GM18502 (cell line): ENCODE data around the gene APRT.

ENCODE experiments used
- ATAC-seq: cut with Tn5 transposase; IDR thresholded peaks from one replicate; pipeline ENCODE4 v1.9.1; 2021; ENCODE audit warnings: mild to moderate bottlenecking; ENCODE audit not compliant: unreplicated experiment, poor library complexity

APRT gene

GRCh38 chr16:88811769-88812512, at the start of gene APRT:
TSS of gene APRT (minus strand) at chr16:88811928. CDS start at chr16:88811899, 29 bp downstream.
- ATAC-seq = peak; percentile 70

- no peak for ATAC-seq
Observed at GRCh38 chr16:88861359-88861758, 49.6 kb upstream of the APRT start.

- no peak for ATAC-seq
Observed at GRCh38 chr16:88859381-88860091, 47.8 kb upstream of the APRT start.

GRCh38 chr16:88857728-88858339, 46.1 kb upstream of the APRT start:
- ATAC-seq = peak; percentile 41

- ATAC-seq = peak; percentile 79
Observed at GRCh38 chr16:88856828-88857727, 45.4 kb upstream of the APRT start, which contains the start of the genes GALNS and TRAPPC2L. TSS of gene GALNS (minus strand) at chr16:88856947. CDS start at chr16:88856877, 70 bp downstream. TSS of gene TRAPPC2L (plus strand) at chr16:88857127. CDS start at chr16:88857151, 24 bp downstream.

GRCh38 chr16:88856122-88856827, 44.5 kb upstream of the APRT start:
- ATAC-seq = no peak

GRCh38 chr16:88855736-88856121, 44.0 kb upstream of the APRT start:
- no peak for ATAC-seq

GRCh38 chr16:88855176-88855575, 43.4 kb upstream of the APRT start:
- ATAC-seq = no peak

GRCh38 chr16:88854306-88855111, 42.8 kb upstream of the APRT start:
- no peak for ATAC-seq

- ATAC-seq = no peak
Observed at GRCh38 chr16:88853325-88853941, 41.7 kb upstream of the APRT start.

- ATAC-seq = no peak
Observed at GRCh38 chr16:88851616-88852015, 39.9 kb upstream of the APRT start.

- ATAC-seq = no peak
Observed at GRCh38 chr16:88850531-88851199, 38.9 kb upstream of the APRT start.

- ATAC-seq = no peak
Observed at GRCh38 chr16:88848557-88848956, 36.8 kb upstream of the APRT start.

GRCh38 chr16:88847654-88848053, 35.9 kb upstream of the APRT start:
- no peak for ATAC-seq

GRCh38 chr16:88846088-88846487, 34.4 kb upstream of the APRT start:
- ATAC-seq = no peak

- ATAC-seq = no peak
Observed at GRCh38 chr16:88844419-88845036, 32.8 kb upstream of the APRT start.

- no peak for ATAC-seq
Observed at GRCh38 chr16:88843256-88843655, 31.5 kb upstream of the APRT start.
